MM.1S (cell line): ENCODE measurements around the gene FXYD7.

ENCODE experiments used
- DNase-seq: peaks from one replicate; pipeline ENCODE4 v3.0.0-alpha.2; 2015
- H2AFZ ChIP-seq: fragments of 300-600 bp; sonication (generic); 2 replicates; pipeline ENCODE4 v1.6.0; 2016; ENCODE audit warnings: antibody characterized with exemption, low read length
- H3F3A ChIP-seq: fragments of 300-600 bp; sonication (generic); 2 replicates; pipeline ENCODE4 v1.6.1; 2016; ENCODE audit warnings: mild to moderate bottlenecking, antibody characterized with exemption, low read length, moderate library complexity, mixed read lengths; ENCODE audit not compliant: insufficient read depth
- H3K27ac ChIP-seq: fragments of 300-600 bp; sonication (generic); 2 replicates; pipeline ENCODE4 v1.5.1; 2016; ENCODE audit warnings: mild to moderate bottlenecking, low read length
- H3K27me3 ChIP-seq: fragments of 300-600 bp; sonication (generic); replicated peaks from 2 replicates; pipeline ENCODE4 v1.6.0; 2016; ENCODE audit warnings: low read length; ENCODE audit not compliant: insufficient read depth
- H3K36me3 ChIP-seq: fragments of 300-600 bp; sonication (generic); replicated peaks from 2 replicates; pipeline ENCODE4 v1.6.1; 2016; ENCODE audit warnings: mild to moderate bottlenecking, low read length, mixed read lengths; ENCODE audit not compliant: insufficient read depth
- H3K4me1 ChIP-seq: fragments of 300-600 bp; sonication (generic); 2 replicates; pipeline ENCODE4 v1.6.1; 2016; ENCODE audit warnings: low read length, mixed read lengths
- H3K4me2 ChIP-seq: fragments of 300-600 bp; sonication (generic); 2 replicates; pipeline ENCODE4 v1.6.0; 2016; ENCODE audit warnings: low read depth, low read length
- H3K4me3 ChIP-seq: fragments of 300-600 bp; sonication (generic); 2 replicates; pipeline ENCODE4 v1.5.1; 2016; ENCODE audit warnings: low read length, mixed read lengths
- H3K79me2 ChIP-seq: fragments of 300-600 bp; sonication (generic); 2 replicates; pipeline ENCODE4 v1.6.1; 2016; ENCODE audit warnings: mixed run types, low read length, mixed read lengths
- H3K9ac ChIP-seq: fragments of 300-600 bp; sonication (generic); 2 replicates; pipeline ENCODE4 v1.6.1; 2016; ENCODE audit warnings: low read length, mixed read lengths
- H3K9me2 ChIP-seq: fragments of 300-600 bp; sonication (generic); replicated peaks from 2 replicates; pipeline ENCODE4 v1.6.1; 2016; ENCODE audit warnings: mild to moderate bottlenecking, low read length, mixed read lengths; ENCODE audit not compliant: insufficient read depth
- H3K9me3 ChIP-seq: fragments of 300-600 bp; sonication (generic); replicated peaks from 2 replicates; pipeline ENCODE4 v1.6.1; 2016; ENCODE audit warnings: mild to moderate bottlenecking, low read length, mixed read lengths; ENCODE audit not compliant: insufficient read depth
- H4K20me1 ChIP-seq: fragments of 300-600 bp; sonication (generic); 2 replicates; pipeline ENCODE4 v1.6.1; 2016; ENCODE audit warnings: mild to moderate bottlenecking, low read length, moderate library complexity, mixed read lengths; ENCODE audit not compliant: insufficient read depth
- EZH2 ChIP-seq: fragments of 300-600 bp; sonication (generic); optimal IDR thresholded peaks from 2 replicates; pipeline ENCODE3; 2017; ENCODE audit warnings: low read depth, mild to moderate bottlenecking, antibody characterized with exemption, low read length, mixed read lengths
- EZH2phosphoT487 ChIP-seq: fragments of 300-600 bp; sonication (generic); IDR thresholded peaks from 2 replicates; pipeline ENCODE4 v1.6.1; 2018; ENCODE audit warnings: antibody characterized with exemption, low read length
- TF ChIP-seq, protein P1 (sequence below): fragments of 300-600 bp; sonication (generic); IDR thresholded peaks from 2 replicates; pipeline ENCODE4 v1.5.1; 2016; ENCODE audit warnings: antibody characterized with exemption, low read length, mixed read lengths

Gene FXYD7

DNA sequence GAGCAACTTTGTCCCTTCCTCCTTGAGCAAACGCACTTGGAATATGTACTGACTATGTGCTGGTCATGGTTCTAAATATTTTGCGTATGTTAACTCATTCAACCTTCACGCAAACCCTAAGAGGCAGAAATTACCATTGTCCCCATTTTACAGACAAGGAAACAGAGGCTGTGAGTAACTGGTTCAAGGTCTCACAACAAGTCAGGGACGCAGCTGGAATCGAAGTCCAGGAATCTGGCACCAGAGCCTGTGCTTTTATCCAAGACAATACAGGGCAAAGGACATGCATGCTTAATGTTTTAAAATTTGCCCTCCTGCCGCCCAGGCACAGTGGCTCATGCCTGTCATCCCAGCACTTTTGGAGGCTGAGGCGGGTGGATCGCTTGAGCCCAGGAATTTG is 16.6 kb downstream of the FXYD7 start:
- Histone ChIP-seq H3K36me3 (peaks cover 8% of the 10 kb centered on the region), H3K27ac (no peak overlapping the region), H3K27me3 (no peaks in the 10 kb centered on the region), H3K9me2 (no peaks in the 10 kb centered on the region), H3K4me1 (peaks cover 8% of the 10 kb centered on the region), H3K4me2 (no peak overlapping the region), H3K9me3 (no peaks in the 10 kb centered on the region), H3F3A (no peaks in the 10 kb centered on the region), H3K4me3 (no peak overlapping the region), H2AFZ (no peak overlapping the region), H3K9ac (no peak overlapping the region), H3K79me2 (peaks cover 44% of the 10 kb centered on the region), H4K20me1 (no peaks in the 10 kb centered on the region)
- no peak for DNase-seq
- TF ChIP-seq EZH2, result no peak
- TF ChIP-seq, protein P1, sequence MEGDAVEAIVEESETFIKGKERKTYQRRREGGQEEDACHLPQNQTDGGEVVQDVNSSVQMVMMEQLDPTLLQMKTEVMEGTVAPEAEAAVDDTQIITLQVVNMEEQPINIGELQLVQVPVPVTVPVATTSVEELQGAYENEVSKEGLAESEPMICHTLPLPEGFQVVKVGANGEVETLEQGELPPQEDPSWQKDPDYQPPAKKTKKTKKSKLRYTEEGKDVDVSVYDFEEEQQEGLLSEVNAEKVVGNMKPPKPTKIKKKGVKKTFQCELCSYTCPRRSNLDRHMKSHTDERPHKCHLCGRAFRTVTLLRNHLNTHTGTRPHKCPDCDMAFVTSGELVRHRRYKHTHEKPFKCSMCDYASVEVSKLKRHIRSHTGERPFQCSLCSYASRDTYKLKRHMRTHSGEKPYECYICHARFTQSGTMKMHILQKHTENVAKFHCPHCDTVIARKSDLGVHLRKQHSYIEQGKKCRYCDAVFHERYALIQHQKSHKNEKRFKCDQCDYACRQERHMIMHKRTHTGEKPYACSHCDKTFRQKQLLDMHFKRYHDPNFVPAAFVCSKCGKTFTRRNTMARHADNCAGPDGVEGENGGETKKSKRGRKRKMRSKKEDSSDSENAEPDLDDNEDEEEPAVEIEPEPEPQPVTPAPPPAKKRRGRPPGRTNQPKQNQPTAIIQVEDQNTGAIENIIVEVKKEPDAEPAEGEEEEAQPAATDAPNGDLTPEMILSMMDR, result no peak
- TF ChIP-seq EZH2phosphoT487, result no peak

- peaks cover 8% of the 10 kb centered on the region for H3K36me3 ChIP-seq
- TF ChIP-seq EZH2 (no peak), EZH2phosphoT487 (no peak)
- TF ChIP-seq, protein P1, result no peak
- H4K20me1 ChIP-seq, result no peaks in the 10 kb centered on the region
- H3K4me1 ChIP-seq, result peaks cover 7% of the 10 kb centered on the region
- H2AFZ ChIP-seq, result no peak overlapping the region
- no peak overlapping the region for H3K9ac ChIP-seq
- no peak overlapping the region for H3K27ac ChIP-seq
- H3K79me2 ChIP-seq, result peaks cover 31% of the 10 kb centered on the region
- H3K9me2 ChIP-seq, result no peaks in the 10 kb centered on the region
- no peaks in the 10 kb centered on the region for H3K27me3 ChIP-seq
- H3F3A ChIP-seq, result no peaks in the 10 kb centered on the region
- H3K9me3 ChIP-seq, result no peaks in the 10 kb centered on the region
- DNase-seq, result no peak
- H3K4me2 ChIP-seq, result no peak overlapping the region
- H3K4me3 ChIP-seq, result no peak overlapping the region
These were observed 17.8 kb downstream of the FXYD7 start for GRCh38 chr19:35160629-35161433.

DNA sequence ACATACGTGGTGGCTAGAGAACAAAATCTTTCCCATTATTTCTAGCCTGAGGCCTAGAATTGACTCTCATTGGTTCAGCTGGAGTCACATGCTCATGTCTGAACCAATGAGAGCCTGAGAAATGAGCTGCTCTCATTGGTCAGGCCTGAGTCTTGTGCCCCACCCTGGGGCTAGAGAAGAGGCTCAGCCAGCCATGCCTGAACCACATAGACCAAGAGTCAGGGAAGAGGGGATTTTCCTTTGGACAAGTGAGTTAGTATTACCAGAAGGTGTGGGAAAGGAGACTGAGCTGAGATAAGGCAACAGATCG is 18.3 kb downstream of the FXYD7 start:
- Histone ChIP-seq H3K79me2 (peaks cover 26% of the 10 kb centered on the region), H3K27ac (no peak overlapping the region), H3K27me3 (no peaks in the 10 kb centered on the region), H2AFZ (no peak overlapping the region), H3K9ac (no peak overlapping the region), H4K20me1 (no peaks in the 10 kb centered on the region), H3K9me2 (no peaks in the 10 kb centered on the region), H3F3A (no peaks in the 10 kb centered on the region), H3K4me1 (peaks cover 1% of the 10 kb centered on the region), H3K36me3 (peaks cover 14% of the 10 kb centered on the region), H3K4me2 (no peak overlapping the region), H3K9me3 (no peaks in the 10 kb centered on the region), H3K4me3 (no peak overlapping the region)
- peak; percentile 28 for DNase-seq
- no peak for TF ChIP-seq EZH2phosphoT487
